Gastrocnemius medialis (tissue), 4 donors: ENCODE data around the gene CEP104.

Experiments used
- CTCF ChIP-seq, 5 experiments: fragments of 450-650 bp in 3 of 5; fragments of 200-600 bp in 2 of 5; sonication (generic) in 2 of 5; IDR thresholded peaks in 4 of 5; conservative IDR thresholded peaks in 1 of 5; 1 replicate in 4 of 5; 2 replicates in 1 of 5; pipeline ENCODE4 v1.5.1; 2016 to 2019; ENCODE audit warnings: antibody characterized with exemption in 5 of 5, mild to moderate bottlenecking in 3 of 5, moderate library complexity in 3 of 5
- POLR2A ChIP-seq, 2 donors: fragments of 450-650 bp; IDR thresholded peaks; one replicate each; pipeline ENCODE4 v1.6.1; 2017; ENCODE audit warnings: antibody characterized with exemption in 2 of 2, mild to moderate bottlenecking in 2 of 2, moderate library complexity in 2 of 2

GRCh38 chr1:3821004-3821403 is 36.0 kb downstream of the CEP104 start:
- TF ChIP-seq CTCF (IDR thresholded peaks at IDR 0.05 in 4 of 5, conservative IDR thresholded peaks at IDR 0.05 in 1 of 5) (no peak), POLR2A (IDR thresholded peaks at IDR 0.05) (no peak)
